CD4-positive, alpha-beta T cell treated with Interleukin-15 for 1 hour (primary cell): ENCODE data around the gene ZNF683.

Experiments used
- DNase-seq: peaks from one replicate; pipeline ENCODE4 v3.0.0-alpha.2; 2020

The ZNF683 gene

GRCh38 chr1:26357121-26357602 is 15.4 kb downstream of the ZNF683 start:
- DNase-seq, result no peak

GRCh38 chr1:26356106-26356505 is 16.4 kb downstream of the ZNF683 start:
- DNase-seq, result no peak

GRCh38 chr1:26354972-26355371 is 17.6 kb downstream of the ZNF683 start:
- no peak for DNase-seq

DNA sequence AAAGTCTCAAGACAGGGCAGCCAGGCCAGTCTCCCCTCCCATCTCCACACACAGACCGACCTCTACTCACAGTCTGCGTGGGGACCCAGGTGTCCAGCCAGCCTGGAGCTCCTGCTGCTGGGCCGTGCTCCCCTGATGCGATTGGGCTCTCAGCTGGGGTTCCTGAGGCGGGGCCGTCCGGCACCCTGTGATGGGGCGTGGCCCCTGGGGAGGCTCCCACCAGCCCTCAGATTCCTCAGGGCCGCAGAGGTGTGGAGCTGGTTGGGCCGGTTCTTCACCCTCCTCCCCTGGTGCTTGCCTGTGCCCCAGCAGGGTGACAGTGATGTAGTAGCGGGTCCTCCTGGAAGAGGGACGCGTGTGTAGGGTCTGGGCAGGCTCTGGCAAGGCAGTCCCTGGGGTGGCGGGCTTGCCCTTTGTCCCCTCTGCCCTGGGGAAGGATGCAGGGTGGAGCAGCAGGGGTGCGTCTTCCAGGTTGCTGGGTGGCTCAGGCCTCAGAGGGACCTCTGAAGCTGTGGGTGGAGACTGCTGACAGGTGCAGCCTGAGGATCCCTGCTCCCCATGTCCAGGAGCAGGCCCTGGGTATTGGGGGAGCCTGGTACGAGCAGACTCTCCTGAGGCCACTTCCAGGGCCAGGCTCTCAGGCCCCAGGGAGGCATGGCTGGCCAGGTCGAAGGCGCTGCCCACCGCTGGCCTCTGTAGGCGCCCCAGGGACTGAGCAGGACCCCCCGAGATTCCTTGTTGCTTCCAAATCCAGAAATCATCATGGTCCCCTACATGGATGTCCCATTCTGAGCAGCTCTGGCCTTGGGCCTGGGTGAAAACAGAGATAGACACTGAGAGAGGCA is 18.4 kb downstream of the ZNF683 start, which contains the start of gene CRYBG2:
Gene CRYBG2, minus strand, starts transcription at position 155 of the 845 bp plus-strand sequence. CDS start 7,473 bp downstream, outside the sequence.
- DNase-seq, result no peak

GRCh38 chr1:26353210-26353859 is 19.2 kb downstream of the ZNF683 start:
- no peak for DNase-seq

DNA sequence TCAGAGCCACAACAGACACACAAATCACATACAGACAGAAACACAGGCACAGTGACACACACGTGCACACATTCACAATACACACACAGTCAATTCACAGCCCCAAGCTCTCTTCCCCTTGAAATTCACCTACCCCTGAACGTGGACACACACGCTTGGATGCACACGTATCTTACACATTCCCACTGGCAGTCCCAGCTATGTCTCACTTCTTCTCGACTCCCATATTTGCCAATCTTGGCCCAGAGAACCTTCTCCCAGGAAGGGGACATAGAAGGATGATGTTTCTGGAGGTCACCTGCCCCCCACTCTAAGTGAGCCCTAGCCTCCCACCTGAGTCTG is 20.2 kb downstream of the ZNF683 start:
- no peak for DNase-seq

DNA sequence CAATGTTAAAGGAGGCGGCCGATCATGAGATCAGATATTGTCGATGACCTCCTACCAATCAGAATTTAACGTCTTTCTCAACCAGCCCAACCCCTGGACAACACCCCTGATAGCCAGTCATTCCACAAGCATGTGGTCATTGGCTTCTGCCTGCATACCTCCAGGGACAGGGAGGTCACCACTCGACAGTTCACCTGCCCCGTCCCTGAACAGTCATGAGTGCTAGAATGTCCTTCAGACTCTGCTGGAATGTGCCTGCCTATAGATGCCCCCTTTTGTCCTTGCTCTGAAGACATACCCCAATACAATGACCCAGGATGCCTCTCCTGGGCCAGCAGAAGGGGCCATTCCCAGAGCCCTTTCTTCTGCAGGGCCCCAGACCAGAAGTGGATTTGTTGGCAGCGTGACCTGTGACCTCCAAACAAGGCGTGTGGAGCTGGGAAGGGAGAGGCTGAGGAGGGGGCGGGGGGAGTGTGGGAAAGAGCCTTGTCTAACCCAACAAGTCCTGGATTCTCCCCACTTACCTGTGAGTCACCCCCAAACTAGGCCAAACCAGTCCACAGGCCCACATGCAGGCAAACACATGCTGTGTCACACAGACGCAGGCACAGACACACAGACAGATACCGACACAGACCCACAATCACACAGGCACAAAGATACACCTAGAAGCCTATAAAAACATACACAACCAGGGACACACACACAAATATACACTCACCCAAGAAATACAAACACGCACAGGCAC is 20.8 kb downstream of the ZNF683 start:
- DNase-seq, result no peak

- DNase-seq, result no peak
Measured at GRCh38 chr1:26350701-26351589, 21.6 kb downstream of the ZNF683 start.

DNA sequence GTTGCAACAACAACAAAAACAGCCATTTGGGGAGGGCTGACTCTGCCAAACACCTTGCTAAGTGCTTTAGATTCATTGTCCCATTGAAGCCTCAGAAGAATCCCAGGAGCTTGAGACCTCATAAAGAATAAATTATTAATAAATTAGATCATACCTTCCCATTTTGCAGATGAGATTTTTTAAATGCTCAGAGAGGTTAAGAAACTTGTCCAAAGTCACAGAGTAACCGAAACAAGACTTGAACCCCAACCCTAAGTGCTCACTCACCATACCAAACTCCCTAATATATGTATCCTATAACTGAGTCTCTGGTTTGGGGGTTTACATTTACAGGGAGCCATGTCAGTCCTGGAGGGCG is 22.2 kb downstream of the ZNF683 start:
- DNase-seq, result no peak

DNA sequence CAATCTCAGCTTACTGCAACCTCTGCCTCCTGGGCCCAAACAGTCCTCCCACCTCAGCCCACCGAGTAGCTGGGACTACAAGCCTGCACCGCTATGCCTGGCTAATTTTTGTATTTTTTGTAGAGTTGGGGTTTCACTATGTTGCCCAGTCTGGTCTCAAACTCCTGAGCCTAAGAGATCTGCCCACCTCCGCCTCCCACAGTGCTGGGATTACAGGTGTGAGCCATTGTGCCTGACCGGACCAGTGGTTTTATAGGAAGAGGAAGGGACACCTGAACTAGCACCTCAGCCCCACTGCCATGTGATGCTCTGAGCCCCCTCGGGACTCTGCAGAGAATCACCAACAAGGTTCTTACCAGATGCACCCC is 22.7 kb downstream of the ZNF683 start:
- DNase-seq, result no peak

DNA sequence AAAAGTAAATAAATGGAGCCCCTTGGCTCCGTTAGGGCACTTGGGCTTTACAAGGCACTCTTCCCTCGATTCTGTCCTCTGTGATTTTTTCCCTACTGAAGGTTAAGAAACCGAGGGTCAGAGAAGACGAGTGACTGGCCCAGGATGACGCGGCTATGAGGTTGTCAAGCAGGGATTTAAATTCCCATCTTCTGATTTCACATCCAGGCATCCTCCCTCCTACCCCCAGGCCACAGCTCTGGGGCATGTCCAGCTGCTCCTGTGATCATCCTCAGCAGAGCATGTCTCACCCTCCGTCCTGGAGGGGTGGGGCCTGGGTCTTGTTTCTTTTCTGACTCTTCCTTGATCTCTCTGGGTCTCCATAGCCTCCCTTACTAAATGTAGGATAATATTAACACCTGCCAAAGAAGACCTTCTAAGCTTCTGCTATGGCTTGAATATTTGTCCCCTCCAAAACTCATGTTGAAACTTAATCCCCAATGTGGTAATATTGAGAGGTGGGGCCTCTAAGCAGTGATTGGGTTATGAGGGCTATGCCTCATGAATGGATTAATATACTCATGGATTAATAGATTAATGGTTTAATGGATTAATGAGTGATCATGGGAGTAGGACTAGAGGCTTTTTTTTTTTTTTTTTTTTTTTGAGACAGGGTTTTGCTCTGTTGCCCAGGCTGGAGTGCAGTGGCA is 23.2 kb downstream of the ZNF683 start:
- DNase-seq, result no peak

DNA sequence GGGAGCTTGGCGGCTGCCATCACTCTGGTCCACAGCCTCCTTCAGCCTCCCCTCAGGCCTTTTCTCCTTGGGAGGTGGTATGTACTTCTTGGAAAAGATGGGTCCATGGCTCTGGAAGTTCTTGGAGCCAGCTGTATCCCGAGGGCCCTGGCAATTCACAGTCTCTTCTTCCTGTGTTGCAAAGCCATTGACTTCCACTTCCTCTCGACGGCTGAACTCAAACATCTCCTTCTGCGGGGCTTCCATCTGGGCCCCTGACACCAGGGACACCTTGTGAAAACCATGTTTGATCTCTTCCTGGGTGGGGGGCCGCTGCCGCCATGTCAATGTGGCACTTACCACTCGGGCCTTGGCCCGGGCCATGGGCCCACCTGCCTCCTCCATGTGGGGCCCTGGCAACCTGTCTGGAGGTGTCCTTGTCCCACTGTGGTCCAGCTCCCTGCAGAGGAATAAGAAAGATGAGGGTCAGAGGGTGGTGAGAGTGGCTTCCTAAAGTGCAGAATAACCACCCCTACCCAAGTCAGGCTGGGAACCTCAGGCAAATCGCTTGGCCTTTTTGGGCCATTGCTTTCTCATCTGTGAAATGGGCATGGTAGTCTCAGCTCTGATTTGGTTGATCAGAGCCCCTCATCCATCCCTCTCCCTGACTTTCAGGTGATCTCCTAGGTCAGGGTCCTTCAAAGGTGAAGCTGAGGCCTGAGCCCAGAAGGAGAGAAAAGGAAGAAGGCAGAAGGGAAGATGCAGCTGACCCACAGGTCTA is 26.1 kb downstream of the ZNF683 start:
- no peak for DNase-seq

DNA sequence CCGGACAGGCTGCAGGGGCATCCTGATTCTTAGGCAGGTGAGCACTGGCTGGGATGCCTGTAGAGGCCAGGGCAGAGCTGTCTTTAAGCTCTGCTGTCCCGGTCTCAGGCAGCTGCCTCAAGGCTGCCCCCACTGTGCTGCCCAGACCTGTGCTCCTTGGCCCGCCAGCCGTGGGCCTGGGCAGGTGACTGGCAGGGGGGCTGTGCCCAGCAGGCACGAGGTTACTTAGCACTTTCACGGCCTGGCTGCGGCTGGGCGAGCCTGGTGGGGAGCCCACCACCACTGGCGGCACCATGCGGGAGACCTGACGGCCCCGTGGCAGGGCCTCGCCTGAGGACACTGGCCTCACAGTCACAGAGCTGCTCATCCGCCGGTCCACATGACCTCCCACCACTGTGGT is 26.8 kb downstream of the ZNF683 start:
- no peak for DNase-seq

GRCh38 chr1:26344147-26344920 is 28.2 kb downstream of the ZNF683 start:
- DNase-seq, result no peak

GRCh38 chr1:26340047-26340481 is 32.5 kb downstream of the ZNF683 start:
- DNase-seq, result no peak

- DNase-seq, result no peak
Measured at GRCh38 chr1:26338670-26339069, 33.9 kb downstream of the ZNF683 start.

- DNase-seq, result no peak
Measured at GRCh38 chr1:26337625-26338024, 34.9 kb downstream of the ZNF683 start.

GRCh38 chr1:26337206-26337535 is 35.4 kb downstream of the ZNF683 start:
- DNase-seq, result no peak

DNA sequence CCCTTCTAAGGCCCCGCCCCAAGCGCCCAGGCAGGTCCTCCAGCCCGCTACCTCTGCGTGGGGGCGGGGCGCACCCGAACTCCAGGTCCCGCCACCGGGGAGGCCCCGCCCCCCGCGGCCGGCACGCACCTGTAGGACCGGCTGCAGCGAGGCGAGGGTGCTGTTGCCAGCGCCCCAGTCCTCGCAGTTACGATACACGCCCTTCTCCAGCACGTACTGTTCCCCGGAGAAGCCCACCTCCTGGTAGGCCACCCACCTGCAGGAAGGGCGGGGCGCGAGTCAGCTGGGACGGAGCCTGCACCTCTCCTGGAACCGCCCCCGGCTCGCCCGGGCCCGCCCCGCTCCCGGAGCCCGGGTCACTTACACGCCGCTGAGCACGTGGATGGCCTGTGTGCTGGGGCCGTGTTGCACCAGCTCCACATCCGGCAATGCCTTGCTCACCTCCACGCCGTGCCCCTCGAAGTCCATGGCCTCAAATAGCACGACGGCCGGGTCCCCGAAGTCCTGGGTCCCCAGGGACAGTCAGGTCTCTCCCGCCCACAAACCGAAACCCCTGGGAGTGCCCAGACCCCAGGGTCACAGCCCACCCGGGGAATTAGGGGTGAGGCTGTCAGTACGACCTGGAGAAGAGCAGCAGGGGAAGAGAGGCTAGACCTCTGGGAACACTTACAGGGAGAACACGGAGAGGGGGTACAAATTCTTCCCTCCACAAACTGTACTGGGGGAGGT is 35.9 kb downstream of the ZNF683 start:
- DNase-seq, result peak; percentile 88
